Measurements from ENCODE around the gene PRKG2.
A peak's percentile ranks its signal among the peaks of the same experiment; 100 is the strongest.

The PRKG2 gene

DNA sequence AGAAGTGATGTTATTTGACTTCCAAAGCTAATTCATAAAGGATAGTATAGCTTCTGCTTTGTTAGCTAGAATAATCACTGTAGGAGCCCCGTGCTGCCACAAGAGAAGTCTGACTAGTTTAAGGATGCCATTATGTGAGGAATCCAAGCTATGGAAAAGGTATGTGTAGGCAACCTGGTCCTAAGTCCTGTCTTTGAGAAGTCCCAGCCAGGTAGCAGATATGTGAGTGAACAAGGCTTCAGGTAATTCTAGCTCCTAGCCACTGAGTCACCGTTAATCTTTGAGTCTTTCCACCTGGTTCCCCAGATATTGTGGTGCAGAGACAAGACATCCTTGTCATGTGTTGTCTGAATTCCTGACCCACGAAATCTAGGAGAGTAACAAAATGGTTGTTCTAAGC lies 129.0 kb downstream of the PRKG2 start:
- no peak for DNase-seq

DNA sequence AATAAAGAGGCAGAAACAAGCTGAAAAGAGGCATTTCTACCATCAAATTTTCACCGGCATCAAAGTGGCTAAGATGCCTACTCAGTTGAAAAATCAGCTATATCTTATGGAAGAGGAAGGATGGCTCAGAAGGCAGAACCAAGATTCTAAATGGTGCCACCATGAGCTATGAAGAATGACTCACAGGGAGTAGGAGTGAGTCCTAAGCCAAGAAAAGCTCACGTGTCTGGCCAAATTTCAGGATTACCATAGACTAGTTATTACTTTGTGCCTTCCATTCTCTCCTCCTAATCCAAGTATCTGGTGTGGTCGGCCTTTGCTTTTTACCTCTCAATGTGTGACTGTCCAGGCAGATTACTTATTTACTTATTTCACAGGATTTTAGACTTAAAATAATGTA lies 129.7 kb downstream of the PRKG2 start:
- no peak for DNase-seq

DNA sequence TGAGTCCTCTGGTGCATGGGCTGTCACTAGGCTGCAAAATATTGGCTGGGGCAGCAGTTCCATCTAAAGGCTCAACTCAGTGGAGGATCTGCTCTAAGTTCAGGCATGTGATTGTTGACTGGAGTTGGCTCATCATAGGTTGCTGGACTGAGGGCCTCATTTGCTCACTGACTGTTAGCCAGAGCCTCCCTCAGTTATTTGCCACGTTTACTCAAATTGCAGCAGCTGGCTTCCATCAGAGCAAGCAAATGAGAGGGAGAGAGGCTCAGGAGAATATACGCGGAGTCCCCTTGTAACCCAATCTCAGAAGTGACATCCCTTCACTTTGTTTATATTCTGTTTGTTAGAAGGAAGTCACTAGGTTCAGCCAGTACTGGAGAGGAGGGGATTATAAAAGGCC lies 130.4 kb downstream of the PRKG2 start:
- no peak for DNase-seq

DNA sequence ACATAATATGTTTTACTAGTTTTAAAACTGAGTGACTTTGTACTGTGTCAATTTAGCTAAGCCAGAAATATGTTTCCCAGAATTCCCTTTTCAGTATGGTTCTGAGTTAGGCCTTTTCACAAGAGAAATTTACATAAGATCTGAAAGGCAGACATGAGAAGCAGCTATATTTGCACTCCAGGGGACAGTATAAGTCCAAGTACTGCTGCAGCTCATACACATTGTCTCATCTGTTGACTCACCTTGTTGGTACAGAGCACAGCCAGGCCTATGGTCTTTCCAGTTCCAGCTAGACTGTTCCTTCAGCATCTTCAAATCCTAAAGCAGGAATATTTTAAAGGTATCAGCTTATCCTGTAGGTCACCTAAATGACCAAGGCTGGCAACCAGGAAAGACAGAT lies 131.0 kb downstream of the PRKG2 start:
- no peak for DNase-seq

DNA sequence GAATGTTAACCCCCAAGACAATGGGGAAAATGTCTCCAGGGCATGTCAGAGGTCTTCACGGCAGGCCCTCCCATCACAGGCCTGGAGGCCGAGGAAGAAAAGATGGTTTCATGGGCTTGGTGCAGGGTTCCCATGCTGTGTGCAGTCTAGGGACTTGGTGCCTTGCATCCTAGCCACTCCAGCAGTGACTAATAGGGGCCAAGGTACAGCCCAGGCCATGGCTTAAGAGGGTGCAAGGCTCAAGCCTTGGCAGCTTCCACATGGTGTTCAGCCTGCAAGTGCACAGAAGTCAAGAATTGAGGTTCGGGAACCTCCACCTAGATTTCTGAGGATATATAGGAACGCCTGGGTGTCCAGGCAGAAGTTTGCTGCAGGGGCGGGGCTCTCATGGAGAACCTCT lies 133.9 kb downstream of the PRKG2 start:
- DNase-seq, result no peak

DNA sequence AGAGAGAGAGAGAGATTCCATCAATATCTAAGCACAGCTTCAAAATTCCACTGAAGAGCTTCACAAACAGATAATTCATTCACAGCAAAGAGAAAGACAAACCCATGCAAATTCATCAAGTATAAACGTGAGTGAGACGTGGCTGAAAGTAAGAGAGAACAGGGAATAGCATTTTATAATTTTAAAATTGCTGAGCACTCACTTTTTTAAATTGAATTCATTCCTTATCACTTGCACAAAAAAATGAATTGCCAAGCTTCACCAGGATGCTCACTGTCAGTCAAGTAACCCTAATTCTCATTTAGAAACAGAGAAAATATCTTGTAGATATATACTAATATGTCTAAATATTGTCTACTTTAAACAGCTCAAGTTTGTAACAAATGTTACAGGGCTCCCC lies 144.0 kb downstream of the PRKG2 start:
- DNase-seq, result no peak

DNA sequence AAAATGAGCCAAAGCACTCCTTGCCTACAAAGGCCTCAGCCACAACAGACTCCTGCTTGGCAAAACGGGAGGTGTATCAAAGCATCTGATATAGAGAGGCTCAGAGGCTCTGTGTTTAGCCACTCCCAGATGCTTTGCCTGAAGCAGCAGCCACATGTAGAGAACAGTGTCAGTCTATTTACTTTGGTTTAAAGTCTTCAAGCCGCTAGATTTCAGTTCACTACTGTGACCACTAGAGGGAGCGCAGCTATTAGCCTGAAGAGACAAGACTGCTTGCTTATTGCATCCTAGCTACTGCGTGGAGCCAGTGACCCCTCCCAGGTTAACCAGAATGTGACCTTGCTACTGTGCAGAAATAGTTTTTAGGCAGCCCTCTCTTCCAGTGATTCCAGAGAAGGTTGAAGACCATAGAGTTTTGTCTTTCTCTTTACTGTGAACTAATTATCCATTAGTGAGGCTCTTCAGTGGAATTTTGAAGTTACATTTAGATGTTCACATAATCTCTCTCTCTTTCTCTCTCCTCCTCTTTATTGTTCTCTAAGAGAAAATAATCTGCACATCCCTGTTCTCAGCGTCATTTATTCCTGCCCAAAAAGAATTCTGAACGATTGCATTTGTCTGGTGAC lies 145.2 kb downstream of the PRKG2 start:
- peak; percentile 36 for DNase-seq

DNA sequence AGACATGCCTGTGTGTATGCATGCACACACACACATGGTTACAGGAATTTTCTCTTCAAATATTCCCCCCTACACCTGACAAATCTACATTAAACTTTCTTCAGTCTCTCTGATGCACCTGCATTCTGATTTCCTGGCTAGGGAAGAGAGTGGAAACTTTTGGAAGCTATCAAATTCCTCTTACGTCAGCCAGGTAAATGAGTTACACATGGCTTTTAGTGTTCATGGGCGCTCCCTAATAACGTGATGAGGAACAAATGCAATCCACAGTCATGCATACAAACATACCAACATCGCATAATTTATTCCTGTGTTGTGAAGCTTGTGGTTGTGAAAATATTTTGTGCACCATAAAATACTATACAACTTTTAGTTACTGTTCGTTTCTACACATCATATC lies 149.6 kb downstream of the PRKG2 start:
- DNase-seq, result no peak

DNA sequence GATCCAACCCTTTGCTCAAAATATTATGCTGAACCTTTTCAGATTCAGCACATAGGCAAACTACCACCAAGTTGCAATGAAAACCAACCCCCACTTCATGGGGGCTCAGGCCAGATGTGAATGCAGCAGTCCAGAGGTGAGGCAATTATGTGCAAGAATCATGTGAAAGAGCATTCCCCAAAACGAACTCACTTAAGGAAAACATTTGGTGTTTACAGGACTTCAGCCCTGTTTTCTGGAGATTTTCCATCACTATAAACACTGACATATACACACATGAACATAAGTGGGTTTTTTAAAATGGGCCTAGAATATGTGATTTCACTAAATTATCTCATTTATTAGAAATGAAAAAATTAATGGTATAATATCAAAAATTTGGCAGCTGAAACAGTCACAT lies 153.0 kb downstream of the PRKG2 start:
- no peak for DNase-seq

DNA sequence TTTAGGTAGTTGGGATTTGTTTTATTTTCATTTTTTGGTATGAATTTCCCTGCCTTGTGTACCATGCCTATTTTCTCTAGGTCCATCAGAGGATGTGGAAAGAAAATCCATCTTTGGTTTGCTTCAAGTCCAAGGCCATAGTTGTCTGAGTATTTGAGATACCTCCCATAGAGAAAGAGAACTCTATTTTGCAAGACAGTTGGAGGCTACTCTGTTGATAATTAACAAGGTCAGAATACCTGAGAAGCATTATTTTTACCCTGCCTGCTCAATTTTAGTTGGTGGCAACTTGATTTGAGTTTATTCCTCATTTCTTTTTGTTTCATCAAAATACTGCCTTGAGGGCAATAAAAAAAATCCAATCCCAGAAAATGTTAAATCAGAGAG lies 153.7 kb downstream of the PRKG2 start:
- DNase-seq, result no peak

DNA sequence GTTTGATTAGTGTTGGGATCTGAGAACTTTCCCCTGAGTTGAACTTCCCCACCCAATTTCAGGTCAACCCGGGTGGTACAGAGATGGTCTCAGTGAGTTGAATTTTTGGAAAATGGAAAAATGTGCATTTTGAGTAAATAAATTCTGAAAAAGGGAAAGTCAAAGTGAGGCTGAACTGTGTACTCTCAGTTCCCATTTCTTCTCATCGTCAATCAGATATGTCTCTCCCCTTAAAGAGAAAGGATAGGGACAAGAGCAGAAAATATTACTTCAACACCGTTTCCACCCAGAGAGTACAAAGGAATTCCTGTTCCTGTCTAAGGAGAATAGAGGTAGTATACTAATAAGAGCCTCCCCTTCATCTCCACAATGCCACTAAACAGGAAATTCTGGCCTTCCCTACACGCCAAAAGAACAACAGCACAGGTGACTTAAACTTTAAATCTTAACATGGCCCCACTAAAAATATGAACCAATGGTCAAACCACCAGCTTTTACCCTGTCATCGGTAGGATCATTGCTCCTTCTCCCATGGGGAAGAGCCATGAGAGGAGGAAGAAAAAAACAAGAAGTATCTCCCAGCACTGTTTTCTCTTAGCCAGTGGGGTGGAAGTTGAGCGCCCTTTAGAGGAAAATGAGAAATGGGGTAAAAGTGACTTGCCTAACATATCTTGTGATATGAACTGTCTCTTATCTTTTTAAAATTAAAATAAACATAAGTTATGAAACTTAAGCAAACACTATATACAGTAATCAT lies 154.3 kb downstream of the PRKG2 start:
- no peak for DNase-seq

DNA sequence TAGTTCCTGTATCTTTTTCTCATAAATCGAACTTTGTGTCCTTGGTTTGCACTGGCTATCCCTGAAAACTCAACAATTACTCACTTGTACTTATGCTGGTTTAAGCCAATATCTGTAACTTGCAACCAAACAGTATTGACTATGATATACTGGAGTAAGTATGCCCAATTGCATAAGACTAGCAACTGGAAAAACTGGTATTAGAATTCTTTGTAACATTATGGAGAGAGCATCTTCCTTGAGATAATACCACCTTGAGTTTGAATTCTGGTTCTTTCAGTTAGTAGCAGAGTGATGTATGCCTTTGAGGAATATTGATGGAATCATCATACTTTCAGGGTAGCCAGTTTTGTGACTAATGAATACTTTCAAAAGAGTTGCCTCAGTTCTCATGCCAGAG lies 156.4 kb downstream of the PRKG2 start:
- DNase-seq, result no peak

DNA sequence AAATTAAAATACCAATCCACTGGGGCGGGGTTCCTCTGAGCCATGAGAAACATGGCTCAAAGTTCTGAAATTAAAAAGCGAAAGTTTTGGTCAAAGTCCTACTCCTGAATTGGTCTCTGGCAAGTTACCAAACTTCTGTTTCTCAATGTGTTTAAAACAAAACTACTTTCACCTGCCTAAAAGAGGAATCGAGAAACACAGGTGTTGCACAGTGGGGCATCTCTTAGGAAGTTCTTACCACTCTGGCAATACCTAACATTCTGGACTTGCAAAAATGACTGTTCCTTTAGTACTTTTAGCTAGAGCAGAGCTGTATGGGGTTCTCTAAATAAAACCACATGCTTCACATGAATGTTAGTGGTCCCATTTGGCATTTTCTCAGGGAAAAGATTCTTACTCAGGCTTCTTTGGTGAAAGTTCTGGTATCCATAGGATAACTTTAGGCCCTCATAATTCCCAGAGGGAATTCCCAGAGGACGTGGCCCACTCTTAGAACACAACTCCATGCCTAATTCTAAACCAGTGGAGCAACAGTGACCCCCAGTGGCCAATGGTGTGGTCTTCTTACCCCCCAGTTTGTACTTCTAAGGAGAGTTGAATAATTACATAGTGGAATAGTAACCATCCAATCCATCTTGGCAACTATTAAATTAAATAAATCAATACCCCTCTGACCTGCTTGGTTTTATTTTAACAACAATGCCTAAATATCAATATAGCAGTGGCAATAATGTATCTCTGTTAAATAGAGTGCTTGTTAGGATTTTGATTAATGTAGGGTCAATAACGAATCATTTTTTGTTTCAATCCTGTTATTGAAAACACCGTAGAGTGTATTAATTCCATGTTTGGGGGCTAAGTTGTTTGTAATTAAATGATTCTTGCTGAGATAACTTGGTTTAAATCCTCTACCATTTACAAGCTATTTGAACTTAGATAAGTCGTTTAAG lies 162.6 kb downstream of the PRKG2 start:
- peak; percentile 34 for DNase-seq

DNA sequence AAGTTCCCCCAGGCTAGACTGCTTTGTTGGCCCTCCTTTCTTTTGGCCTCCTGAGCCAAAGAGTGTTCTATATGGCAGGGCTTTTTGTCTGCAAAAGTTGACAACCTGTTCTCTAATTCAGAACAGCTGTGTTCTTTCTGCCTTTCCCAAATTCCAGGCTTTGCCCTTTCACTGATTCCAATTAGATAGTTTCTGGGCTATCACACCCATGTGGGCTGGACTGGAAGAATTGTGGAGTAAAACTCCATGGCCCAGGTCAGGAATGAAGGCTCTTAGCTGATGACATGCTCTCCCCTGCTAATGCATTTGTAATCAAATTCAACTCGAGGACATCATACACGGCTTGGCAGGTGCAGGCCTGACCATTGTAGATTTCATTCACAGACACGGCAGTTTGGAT lies 165.1 kb downstream of the PRKG2 start:
- no peak for DNase-seq

DNA sequence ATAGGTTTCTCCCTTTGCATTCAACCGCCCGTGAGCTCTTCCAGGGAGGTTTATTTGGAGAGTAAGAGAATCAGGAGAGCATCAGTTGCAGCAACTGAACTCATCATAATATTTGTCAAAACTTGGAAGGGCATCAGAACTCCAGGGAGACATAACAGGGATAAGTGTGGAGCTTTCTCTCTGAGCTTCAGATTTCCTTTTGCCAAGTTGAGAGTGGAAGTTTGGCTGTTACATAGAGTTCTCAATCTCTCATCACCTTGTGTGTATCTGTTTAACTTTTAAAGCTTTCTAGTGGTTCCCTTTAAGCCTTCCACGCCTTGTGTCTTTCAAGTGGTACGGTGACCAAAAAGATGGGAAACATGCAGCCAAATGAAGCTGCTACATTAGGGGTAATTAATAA lies 165.7 kb downstream of the PRKG2 start:
- no peak for DNase-seq

DNA sequence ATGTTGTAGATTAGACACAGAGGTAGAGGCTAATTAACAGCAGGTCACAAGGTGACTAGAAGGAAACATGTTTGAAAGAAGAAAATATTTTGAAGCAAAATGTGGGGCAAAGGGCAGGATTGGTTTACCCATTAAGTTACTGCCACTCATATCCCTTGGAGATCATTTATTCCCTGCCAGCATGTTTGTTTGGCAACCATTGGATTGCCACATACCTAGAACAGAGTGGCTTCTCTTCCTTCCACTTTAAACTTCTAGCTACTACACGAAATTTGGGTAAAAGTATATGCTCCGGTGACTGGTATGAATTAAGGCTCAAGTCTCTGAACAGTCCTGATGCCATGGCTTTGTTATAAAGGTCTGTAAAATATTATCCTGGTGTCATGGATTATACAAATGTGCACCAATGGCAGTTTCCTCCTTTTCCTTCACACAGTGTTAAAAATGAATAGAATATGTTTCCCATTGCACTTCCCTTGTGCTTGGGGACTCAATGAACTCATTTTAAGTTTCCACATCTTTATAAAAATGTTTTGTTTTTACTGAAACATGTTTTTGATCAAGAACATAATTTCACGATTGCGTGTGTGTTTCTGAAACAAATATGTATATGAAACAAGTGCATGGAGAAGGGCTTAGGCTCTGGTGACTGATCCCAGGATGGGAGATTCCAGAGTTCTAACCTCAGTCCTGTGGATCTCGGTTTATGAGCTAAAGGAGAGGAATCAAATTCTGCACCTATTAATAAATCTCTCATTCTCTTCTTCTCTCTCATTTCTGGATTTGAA lies 172.2 kb downstream of the PRKG2 start:
- DNase-seq, result no peak

DNA sequence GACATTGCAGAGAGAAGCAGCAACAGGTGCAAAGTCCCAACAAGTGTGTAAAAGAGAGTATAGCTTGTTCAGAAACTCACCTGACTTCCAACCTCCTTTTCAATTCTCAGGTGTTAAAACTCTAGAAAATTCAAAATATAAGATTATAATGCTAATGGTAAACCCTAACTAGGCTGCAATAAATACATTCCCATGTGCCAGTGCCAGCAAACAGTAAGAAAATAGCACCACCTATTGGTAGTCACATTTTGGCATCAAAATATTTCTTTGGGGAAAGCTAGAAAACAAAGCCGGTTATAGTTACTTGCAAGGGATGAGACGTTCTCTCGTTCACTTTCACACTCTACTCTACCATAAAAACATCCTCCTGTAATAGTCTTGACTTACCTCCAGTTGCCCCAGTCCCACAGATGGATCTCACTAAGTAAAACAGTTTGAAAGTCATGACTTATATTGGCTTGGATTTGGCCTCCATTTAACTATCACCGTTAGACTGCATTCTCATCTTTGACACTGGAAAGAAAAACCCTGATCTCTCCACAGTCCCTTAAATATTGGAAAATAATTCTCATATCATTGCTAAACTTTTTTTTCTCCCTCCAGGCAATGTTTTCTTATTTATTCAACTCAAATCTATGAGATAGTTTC lies 174.9 kb downstream of the PRKG2 start:
- no peak for DNase-seq

DNA sequence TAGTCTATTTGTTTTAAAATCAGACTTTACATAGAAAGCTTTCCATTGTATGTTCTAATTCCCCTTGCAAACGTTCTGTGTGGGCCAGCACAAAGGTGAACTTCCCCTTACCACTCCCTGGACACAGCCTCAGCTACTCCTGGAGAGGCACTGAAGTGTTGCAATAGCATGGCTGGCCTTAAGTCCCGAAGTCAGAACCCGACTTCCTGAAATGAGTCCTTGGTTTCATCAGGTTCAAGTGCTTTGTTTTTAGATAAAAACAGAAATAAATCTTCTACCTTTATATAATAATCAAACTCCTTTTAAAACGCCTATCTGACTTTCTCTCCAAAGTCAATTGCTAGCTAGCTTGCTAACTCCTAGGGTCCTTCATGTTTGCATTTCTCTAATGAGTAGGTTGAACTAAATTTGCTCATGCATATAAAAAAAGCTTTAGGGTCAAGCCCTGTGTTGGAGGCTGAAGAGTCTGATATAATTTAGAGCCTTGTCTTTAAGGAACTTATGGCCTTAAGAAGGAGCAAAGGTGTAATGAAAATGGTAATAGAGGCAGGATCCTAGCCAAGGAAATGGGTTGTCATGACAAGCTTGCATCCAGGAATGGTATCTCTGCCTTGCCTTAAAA lies 175.6 kb downstream of the PRKG2 start:
- DNase-seq, result no peak

DNA sequence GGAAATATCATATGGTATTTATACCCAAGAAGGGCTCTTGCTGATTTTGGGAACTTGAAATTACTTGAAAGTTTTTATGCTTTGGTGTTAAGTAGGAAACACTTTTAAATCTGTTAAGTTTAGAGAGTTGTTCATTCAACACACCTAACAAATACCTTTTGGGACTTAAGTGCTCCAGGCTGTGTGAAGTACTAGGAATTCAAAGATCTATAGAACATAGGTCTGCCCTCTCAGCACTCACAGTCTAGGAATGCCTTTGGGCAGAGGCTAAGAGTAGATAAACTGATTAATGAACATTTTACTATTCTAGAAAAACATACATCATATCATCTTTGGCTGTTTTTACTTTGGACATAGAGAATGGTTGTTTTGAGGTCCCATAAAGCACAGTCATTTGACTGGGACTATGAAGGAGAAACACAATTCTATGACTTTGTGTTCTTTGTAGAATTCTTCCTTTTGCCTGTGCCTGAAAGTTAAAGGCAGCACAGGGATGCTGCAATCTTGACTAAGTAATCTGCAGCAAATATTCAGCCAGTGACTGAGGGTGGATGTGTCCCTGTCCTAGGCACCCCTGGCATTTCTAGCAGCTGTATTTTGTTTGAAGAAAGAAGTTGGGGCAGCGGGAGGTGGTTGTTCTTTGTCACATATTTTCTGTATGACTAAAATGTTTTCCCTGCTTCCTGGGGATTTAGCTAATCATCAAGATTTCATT lies 176.2 kb downstream of the PRKG2 start:
- DNase-seq, result no peak
